Measurements from ENCODE around the gene C1GALT1. TPM values are rescaled to one million over a fixed set of nuclear protein-coding genes. Genes with fewer than 3 reads are reported as not detected.

The C1GALT1 gene
- total RNA-seq, 1 donor from 2014 or later: 11.0 TPM

GRCh38 chr7:7201578-7202374, 19.4 kb downstream of the C1GALT1 start:
- intact Hi-C loops (cut with DNase I): no loop called here
- peaks cover 0 to 35% of the 10 kb centered on the region in 2 donors for H3K9me3 ChIP-seq
- TF ChIP-seq CTCF (IDR thresholded peaks at IDR 0.05): no peak
- no peak overlapping the region for H3K27ac ChIP-seq
- no peaks in the 10 kb centered on the region for H3K4me1 ChIP-seq
- H3K27me3 ChIP-seq: no peaks in the 10 kb centered on the region
- H3K4me3 ChIP-seq: no peak overlapping the region
- DNase-seq (ENCODE audit: low spot score in 2 of 2): no peak
- H3K36me3 ChIP-seq: no peaks in the 10 kb centered on the region

- no peaks in the 10 kb centered on the region for H3K4me1 ChIP-seq
- DNase-seq (ENCODE audit: low spot score in 2 of 2): no peak
- H3K36me3 ChIP-seq: no peaks in the 10 kb centered on the region
- peaks cover 0 to 34% of the 10 kb centered on the region in 2 donors for H3K9me3 ChIP-seq
- no peak overlapping the region for H3K4me3 ChIP-seq
- no peak overlapping the region for H3K27ac ChIP-seq
- TF ChIP-seq CTCF (IDR thresholded peaks at IDR 0.05): no peak
- intact Hi-C loops (cut with DNase I): no loop called here
- no peaks in the 10 kb centered on the region for H3K27me3 ChIP-seq
Observed at GRCh38 chr7:7202375-7202720, 20.0 kb downstream of the C1GALT1 start.

GRCh38 chr7:7203813-7204575, 21.6 kb downstream of the C1GALT1 start:
- no peak overlapping the region for H3K27ac ChIP-seq
- intact Hi-C loops (cut with DNase I): no loop called here

GRCh38 chr7:7207876-7208275, 25.5 kb downstream of the C1GALT1 start:
- no peak overlapping the region for H3K27ac ChIP-seq
- H3K36me3 ChIP-seq: peaks cover 0 to 4% of the 10 kb centered on the region in 2 donors
- no peaks in the 10 kb centered on the region for H3K27me3 ChIP-seq
- H3K9me3 ChIP-seq: peaks cover 0 to 18% of the 10 kb centered on the region in 2 donors
- no peaks in the 10 kb centered on the region for H3K4me1 ChIP-seq
- DNase-seq (ENCODE audit: low spot score in 2 of 2): no peak
- intact Hi-C loops (cut with DNase I): no loop called here
- H3K4me3 ChIP-seq: no peak overlapping the region
- no peak for TF ChIP-seq CTCF (IDR thresholded peaks at IDR 0.05)

More at GRCh38 chr7:7203813-7204575, 21.6 kb downstream of the C1GALT1 start:
- no peak for TF ChIP-seq CTCF (IDR thresholded peaks at IDR 0.05)
- Histone ChIP-seq H3K36me3 (no peaks in the 10 kb centered on the region), H3K4me3 (no peak overlapping the region), H3K27me3 (no peaks in the 10 kb centered on the region), H3K9me3 (peaks cover 0 to 34% of the 10 kb centered on the region in 2 donors), H3K4me1 (no peaks in the 10 kb centered on the region)
- no peak for DNase-seq (ENCODE audit: low spot score in 2 of 2)

GRCh38 chr7:7208520-7208919, 26.2 kb downstream of the C1GALT1 start:
- DNase-seq (ENCODE audit: low spot score in 2 of 2): no peak
- H3K4me3 ChIP-seq: no peak overlapping the region
- peaks cover 0 to 4% of the 10 kb centered on the region in 2 donors for H3K36me3 ChIP-seq
- intact Hi-C loops (cut with DNase I): no loop called here
- no peaks in the 10 kb centered on the region for H3K4me1 ChIP-seq
- H3K9me3 ChIP-seq: peaks cover 0 to 11% of the 10 kb centered on the region in 2 donors
- no peak for TF ChIP-seq CTCF (IDR thresholded peaks at IDR 0.05)
- H3K27me3 ChIP-seq: no peaks in the 10 kb centered on the region
- H3K27ac ChIP-seq: no peak overlapping the region

Measured in ascending aorta (tissue), 2 donors.